ENCODE data around the gene LRTM1.

LRTM1 gene

DNA sequence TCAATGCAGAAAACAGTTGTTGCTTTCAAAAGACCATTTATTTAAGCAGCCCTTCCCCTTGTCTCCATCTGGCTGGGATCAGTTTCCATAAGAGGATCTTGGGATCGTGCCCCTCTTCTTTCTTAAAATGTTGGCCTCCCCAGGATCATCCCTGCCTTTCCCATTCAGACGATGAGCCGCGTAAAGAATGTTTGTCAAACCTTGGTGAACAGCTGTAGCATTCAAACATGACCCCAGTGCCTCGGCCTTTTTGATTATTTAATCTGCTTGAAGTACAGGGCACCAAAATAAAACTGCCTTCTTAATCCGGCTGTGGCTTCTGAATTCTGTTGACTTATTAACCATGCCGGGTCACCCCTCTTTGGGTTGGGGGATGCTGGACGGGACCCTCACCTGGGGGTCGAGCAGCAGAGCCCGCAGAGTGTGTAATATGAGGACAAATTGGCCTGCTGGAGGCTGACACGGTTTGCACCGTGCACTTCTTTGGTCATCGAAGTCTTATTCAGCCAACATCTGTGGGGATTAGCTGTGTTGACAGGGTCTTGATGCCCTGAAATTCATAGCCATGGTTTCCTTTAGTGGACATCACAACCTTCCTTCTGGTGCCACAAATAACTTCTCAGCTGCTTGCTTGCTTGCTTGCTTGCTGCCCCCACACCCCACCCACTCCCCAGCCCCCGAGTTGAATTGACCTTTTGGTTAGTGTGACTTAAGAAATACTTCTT lies at the start of gene LRTM1:
Gene LRTM1, minus strand, starts transcription at position 14 of the 725 bp plus-strand sequence. CDS start 148 bp downstream, outside the sequence.
- Histone ChIP-seq H3K27me3 (ENCODE audit: control insufficient read depth in 1 of 2, insufficient read depth in 2 of 2, low read length in 2 of 2) (no peaks in the 10 kb centered on the region), H3K9ac (ENCODE audit: low read length in 2 of 2) (no peak within 1 kb of the TSS), H3K36me3 (ENCODE audit: control insufficient read depth in 2 of 2, insufficient read depth in 2 of 2, low read length in 2 of 2) (no peaks in the 10 kb centered on the region), H3K4me3 (ENCODE audit: low read length in 2 of 2) (no peak within 1 kb of the TSS), H3K9me3 (ENCODE audit: control insufficient read depth in 2 of 2, low read length in 2 of 2) (no peaks in the 10 kb centered on the region), H3K4me1 (ENCODE audit: control insufficient read depth, insufficient read depth, low read length) (no peaks in the 10 kb centered on the region), H3K27ac (ENCODE audit: low read length) (no peak within 1 kb of the TSS)

DNA sequence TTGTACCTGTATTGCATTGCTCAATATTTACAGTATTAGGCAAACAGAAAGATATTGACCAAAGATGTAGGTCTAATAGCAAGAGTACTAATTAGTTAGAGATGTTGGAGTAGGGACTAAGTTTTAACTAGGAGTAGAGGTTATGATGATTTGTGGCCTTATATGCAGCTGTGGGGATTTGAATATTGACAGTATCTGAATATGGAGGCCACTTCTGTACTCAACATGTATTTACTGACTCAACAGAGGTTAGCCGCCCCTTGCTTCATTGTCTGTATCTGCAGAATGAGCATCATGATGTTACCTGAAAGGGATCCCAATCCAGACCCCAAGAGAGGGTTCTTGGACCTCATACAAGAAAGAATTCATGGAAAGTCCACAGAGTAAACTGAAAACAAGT lies 49.6 kb upstream of the LRTM1 start:
- no peaks in the 10 kb centered on the region for H3K27me3 ChIP-seq (ENCODE audit: control insufficient read depth in 1 of 2, insufficient read depth in 2 of 2, low read length in 2 of 2)
- no peak overlapping the region for H3K9ac ChIP-seq (ENCODE audit: low read length in 2 of 2)
- H3K4me1 ChIP-seq (ENCODE audit: control insufficient read depth, insufficient read depth, low read length): no peaks in the 10 kb centered on the region

DNA sequence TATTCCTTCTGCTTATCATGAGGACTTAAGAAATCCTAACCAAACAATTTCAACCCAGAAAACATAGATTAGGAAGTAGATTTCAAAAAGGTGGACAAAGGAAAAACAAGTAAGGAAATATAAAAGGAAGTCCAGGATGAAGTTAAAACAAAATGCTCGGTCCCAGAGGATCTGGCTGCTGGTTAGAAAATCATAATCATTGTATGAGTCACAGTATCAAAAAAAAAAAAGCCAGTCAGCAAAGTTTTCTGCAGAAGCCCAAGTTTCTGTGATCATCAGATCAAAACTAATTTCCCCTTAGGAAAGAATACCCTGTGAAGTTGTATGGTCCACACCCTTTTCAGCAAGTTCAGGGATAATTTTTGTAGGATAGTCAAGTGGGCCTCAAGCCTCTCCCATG lies 43.0 kb upstream of the LRTM1 start:
- Histone ChIP-seq H3K4me3 (ENCODE audit: low read length in 2 of 2) (no peak overlapping the region), H3K27ac (ENCODE audit: low read length) (no peak overlapping the region), H3K9ac (ENCODE audit: low read length in 2 of 2) (no peak overlapping the region), H3K27me3 (ENCODE audit: control insufficient read depth in 1 of 2, insufficient read depth in 2 of 2, low read length in 2 of 2) (no peaks in the 10 kb centered on the region), H3K36me3 (ENCODE audit: control insufficient read depth in 2 of 2, insufficient read depth in 2 of 2, low read length in 2 of 2) (no peaks in the 10 kb centered on the region), H3K9me3 (ENCODE audit: control insufficient read depth in 2 of 2, low read length in 2 of 2) (no peaks in the 10 kb centered on the region), H3K4me1 (ENCODE audit: control insufficient read depth, insufficient read depth, low read length) (no peaks in the 10 kb centered on the region)

More for the DNA sequence above, 49.6 kb upstream of the LRTM1 start:
- H3K36me3 ChIP-seq (ENCODE audit: control insufficient read depth in 2 of 2, insufficient read depth in 2 of 2, low read length in 2 of 2): no peaks in the 10 kb centered on the region
- H3K9me3 ChIP-seq (ENCODE audit: control insufficient read depth in 2 of 2, low read length in 2 of 2): no peaks in the 10 kb centered on the region
- no peak overlapping the region for H3K27ac ChIP-seq (ENCODE audit: low read length)
- no peak overlapping the region for H3K4me3 ChIP-seq (ENCODE audit: low read length in 2 of 2)

DNA sequence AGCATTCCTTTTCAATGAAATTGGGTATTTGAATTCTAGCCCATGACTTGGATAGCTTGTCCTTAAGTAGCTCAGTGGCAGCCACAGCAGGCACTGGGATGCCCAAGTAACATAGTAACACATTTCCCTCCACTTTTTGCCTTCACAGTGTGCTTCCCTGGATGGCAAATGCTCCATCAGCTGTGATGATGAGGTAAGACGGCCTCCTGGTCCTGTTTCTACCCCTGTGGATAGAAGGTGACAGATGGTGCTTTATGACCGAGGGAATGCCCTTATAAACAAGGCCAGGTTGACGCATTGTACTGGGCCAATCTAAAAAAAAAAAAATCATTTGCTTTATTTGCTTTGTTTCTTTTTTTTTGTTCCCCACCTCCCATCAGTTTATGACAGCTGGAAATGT lies 41.8 kb upstream of the LRTM1 start:
- Histone ChIP-seq H3K4me1 (ENCODE audit: control insufficient read depth, insufficient read depth, low read length) (no peaks in the 10 kb centered on the region), H3K9me3 (ENCODE audit: control insufficient read depth in 2 of 2, low read length in 2 of 2) (no peaks in the 10 kb centered on the region), H3K9ac (ENCODE audit: low read length in 2 of 2) (no peak overlapping the region), H3K27me3 (ENCODE audit: control insufficient read depth in 1 of 2, insufficient read depth in 2 of 2, low read length in 2 of 2) (no peaks in the 10 kb centered on the region), H3K27ac (ENCODE audit: low read length) (no peak overlapping the region), H3K4me3 (ENCODE audit: low read length in 2 of 2) (no peak overlapping the region), H3K36me3 (ENCODE audit: control insufficient read depth in 2 of 2, insufficient read depth in 2 of 2, low read length in 2 of 2) (no peaks in the 10 kb centered on the region)

DNA sequence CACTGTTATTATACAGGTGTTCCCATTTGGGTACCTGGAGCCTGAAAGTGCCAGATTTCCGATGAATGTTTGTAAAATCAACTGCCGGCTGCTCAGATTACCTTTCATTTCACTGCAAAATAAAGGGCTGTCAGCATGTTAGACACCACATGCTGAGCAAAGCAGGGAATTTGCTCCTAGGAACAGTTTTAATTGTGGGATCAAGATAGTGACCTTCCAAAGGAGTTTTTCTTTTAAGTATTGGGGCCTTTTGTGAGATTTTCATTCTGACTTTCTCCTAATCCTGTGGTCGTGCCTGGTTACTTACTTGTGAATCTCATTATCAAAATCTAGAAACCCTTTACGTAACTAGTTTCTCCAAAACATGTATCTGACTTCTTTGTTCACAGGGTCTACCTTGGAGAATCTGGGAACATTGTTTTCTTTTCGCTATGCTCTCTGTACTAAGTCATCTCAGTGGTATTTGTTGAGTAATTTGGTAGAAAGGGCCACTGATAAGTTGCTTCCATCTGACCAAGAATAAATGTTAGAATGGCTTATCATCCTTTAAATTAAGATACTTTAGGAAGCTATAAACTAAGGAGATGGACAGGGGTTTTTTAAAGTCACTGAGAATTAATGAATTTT lies 40.8 kb upstream of the LRTM1 start:
- no peak overlapping the region for H3K27ac ChIP-seq (ENCODE audit: low read length)
- H3K27me3 ChIP-seq (ENCODE audit: control insufficient read depth in 1 of 2, insufficient read depth in 2 of 2, low read length in 2 of 2): no peaks in the 10 kb centered on the region
- H3K4me1 ChIP-seq (ENCODE audit: control insufficient read depth, insufficient read depth, low read length): no peaks in the 10 kb centered on the region
- no peaks in the 10 kb centered on the region for H3K9me3 ChIP-seq (ENCODE audit: control insufficient read depth in 2 of 2, low read length in 2 of 2)
- no peak overlapping the region for H3K4me3 ChIP-seq (ENCODE audit: low read length in 2 of 2)
- no peaks in the 10 kb centered on the region for H3K36me3 ChIP-seq (ENCODE audit: control insufficient read depth in 2 of 2, insufficient read depth in 2 of 2, low read length in 2 of 2)
- H3K9ac ChIP-seq (ENCODE audit: low read length in 2 of 2): no peak overlapping the region

DNA sequence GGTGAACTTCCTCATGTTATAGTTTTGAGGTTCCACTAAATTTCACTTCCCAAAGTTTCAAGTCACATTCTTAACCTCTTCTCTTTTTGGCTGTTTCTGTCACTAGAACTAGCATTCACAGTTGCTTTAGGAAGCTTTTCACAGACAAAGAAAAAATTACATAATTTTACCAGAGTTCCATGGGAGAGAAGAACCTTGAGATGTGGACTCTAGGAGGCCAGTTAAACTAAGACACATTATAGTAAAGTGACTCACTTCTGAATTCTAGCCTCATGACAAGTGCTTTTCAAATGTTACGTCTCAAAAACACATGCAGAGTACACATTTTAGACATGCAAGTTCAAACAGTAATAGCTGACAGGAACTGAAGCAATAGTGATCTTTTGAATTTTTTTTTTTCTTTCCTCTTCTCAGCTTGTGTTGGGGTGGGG lies 39.9 kb upstream of the LRTM1 start:
- no peaks in the 10 kb centered on the region for H3K4me1 ChIP-seq (ENCODE audit: control insufficient read depth, insufficient read depth, low read length)
- H3K27me3 ChIP-seq (ENCODE audit: control insufficient read depth in 1 of 2, insufficient read depth in 2 of 2, low read length in 2 of 2): no peaks in the 10 kb centered on the region
- H3K9ac ChIP-seq (ENCODE audit: low read length in 2 of 2): no peak overlapping the region
- H3K9me3 ChIP-seq (ENCODE audit: control insufficient read depth in 2 of 2, low read length in 2 of 2): no peaks in the 10 kb centered on the region
- H3K27ac ChIP-seq (ENCODE audit: low read length): no peak overlapping the region
- no peak overlapping the region for H3K4me3 ChIP-seq (ENCODE audit: low read length in 2 of 2)
- no peaks in the 10 kb centered on the region for H3K36me3 ChIP-seq (ENCODE audit: control insufficient read depth in 2 of 2, insufficient read depth in 2 of 2, low read length in 2 of 2)

DNA sequence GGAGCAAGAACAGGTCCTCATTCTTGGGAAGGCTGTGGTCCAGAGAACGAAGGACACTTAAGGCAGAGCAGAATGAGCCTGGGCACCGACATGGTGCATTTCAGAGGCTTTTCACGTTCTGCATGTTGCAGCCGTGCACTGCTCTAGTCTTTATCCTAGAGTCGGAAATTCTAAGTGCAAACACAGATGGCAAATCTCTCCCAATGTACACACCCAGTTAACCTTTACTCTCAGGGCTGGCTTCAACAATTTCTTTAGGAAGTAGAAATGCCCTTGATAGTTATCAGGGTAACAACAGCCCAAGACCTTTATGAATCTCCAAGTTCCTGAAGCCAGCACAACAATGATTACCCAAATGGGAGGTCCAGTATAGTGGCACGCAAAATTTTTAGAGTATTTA lies 39.1 kb upstream of the LRTM1 start:
- Histone ChIP-seq H3K4me1 (ENCODE audit: control insufficient read depth, insufficient read depth, low read length) (no peaks in the 10 kb centered on the region), H3K4me3 (ENCODE audit: low read length in 2 of 2) (no peak overlapping the region), H3K27ac (ENCODE audit: low read length) (no peak overlapping the region), H3K36me3 (ENCODE audit: control insufficient read depth in 2 of 2, insufficient read depth in 2 of 2, low read length in 2 of 2) (no peaks in the 10 kb centered on the region), H3K9ac (ENCODE audit: low read length in 2 of 2) (no peak overlapping the region), H3K27me3 (ENCODE audit: control insufficient read depth in 1 of 2, insufficient read depth in 2 of 2, low read length in 2 of 2) (no peaks in the 10 kb centered on the region), H3K9me3 (ENCODE audit: control insufficient read depth in 2 of 2, low read length in 2 of 2) (no peaks in the 10 kb centered on the region)

DNA sequence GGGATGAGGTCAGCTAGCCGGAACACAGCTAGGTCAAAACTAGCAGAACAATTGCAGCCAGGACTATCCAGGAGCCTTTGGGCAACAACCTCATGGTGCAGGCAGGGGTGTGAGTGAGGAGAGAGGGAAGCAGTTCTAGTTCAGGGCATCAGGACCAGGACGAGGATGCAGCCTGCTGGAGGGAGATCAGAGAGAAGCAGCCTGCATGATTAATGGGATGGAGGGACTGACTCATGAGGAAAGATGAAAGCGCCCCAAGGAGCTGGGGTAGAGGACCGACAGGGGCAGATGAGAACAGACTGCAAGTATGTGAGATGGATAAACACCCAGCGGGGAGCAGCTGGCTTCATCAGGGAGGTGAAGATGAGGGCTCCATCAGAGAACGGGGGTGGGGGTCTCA lies 37.9 kb upstream of the LRTM1 start:
- Histone ChIP-seq H3K4me1 (ENCODE audit: control insufficient read depth, insufficient read depth, low read length) (no peaks in the 10 kb centered on the region), H3K4me3 (ENCODE audit: low read length in 2 of 2) (no peak overlapping the region), H3K36me3 (ENCODE audit: control insufficient read depth in 2 of 2, insufficient read depth in 2 of 2, low read length in 2 of 2) (no peaks in the 10 kb centered on the region), H3K9me3 (ENCODE audit: control insufficient read depth in 2 of 2, low read length in 2 of 2) (no peaks in the 10 kb centered on the region), H3K9ac (ENCODE audit: low read length in 2 of 2) (no peak overlapping the region), H3K27me3 (ENCODE audit: control insufficient read depth in 1 of 2, insufficient read depth in 2 of 2, low read length in 2 of 2) (no peaks in the 10 kb centered on the region), H3K27ac (ENCODE audit: low read length) (no peak overlapping the region)

DNA sequence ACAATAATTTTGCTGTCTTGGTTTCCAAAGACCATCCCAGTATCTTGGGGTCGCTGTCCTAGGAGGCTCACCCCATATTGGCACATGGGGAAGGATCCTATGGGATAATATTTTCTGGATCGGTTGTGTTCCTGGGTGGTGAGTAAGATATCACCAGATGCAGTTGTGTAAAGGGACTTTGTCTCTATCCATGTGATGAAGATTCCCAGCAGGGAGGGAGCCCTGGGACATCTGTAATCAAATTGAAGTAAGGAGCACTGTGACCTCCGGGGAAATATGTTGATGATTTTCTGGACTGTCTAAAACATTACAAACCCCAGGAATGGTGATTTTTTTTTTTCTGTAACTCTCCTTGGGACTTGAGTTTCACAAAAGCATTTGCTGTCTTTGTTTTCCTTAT lies 36.2 kb upstream of the LRTM1 start:
- Histone ChIP-seq H3K4me1 (ENCODE audit: control insufficient read depth, insufficient read depth, low read length) (no peaks in the 10 kb centered on the region), H3K27me3 (ENCODE audit: control insufficient read depth in 1 of 2, insufficient read depth in 2 of 2, low read length in 2 of 2) (no peaks in the 10 kb centered on the region), H3K9ac (ENCODE audit: low read length in 2 of 2) (no peak overlapping the region), H3K27ac (ENCODE audit: low read length) (no peak overlapping the region), H3K36me3 (ENCODE audit: control insufficient read depth in 2 of 2, insufficient read depth in 2 of 2, low read length in 2 of 2) (no peaks in the 10 kb centered on the region), H3K4me3 (ENCODE audit: low read length in 2 of 2) (no peak overlapping the region), H3K9me3 (ENCODE audit: control insufficient read depth in 2 of 2, low read length in 2 of 2) (no peaks in the 10 kb centered on the region)

DNA sequence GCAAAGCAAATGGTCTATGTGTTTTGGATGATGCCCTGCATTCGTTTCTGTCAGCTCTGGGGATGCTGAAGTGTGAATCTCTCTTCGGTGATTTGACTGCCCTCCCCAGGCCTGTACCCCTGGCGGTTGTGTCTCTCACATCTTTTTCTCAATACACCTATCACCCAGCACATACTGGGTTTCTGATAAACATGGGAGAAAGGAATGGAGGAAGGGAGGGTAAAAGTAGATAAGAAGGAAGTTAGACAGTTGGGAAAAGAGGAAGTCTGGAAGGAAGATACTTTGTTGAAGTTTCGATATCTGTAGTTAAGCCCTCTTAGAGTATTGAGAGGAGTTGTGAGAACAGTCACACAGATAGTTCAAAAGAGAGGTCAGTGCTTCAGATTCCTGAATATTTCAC lies 35.8 kb upstream of the LRTM1 start:
- Histone ChIP-seq H3K36me3 (ENCODE audit: control insufficient read depth in 2 of 2, insufficient read depth in 2 of 2, low read length in 2 of 2) (no peaks in the 10 kb centered on the region), H3K27ac (ENCODE audit: low read length) (no peak overlapping the region), H3K9me3 (ENCODE audit: control insufficient read depth in 2 of 2, low read length in 2 of 2) (no peaks in the 10 kb centered on the region), H3K4me3 (ENCODE audit: low read length in 2 of 2) (no peak overlapping the region), H3K27me3 (ENCODE audit: control insufficient read depth in 1 of 2, insufficient read depth in 2 of 2, low read length in 2 of 2) (no peaks in the 10 kb centered on the region), H3K9ac (ENCODE audit: low read length in 2 of 2) (no peak overlapping the region), H3K4me1 (ENCODE audit: control insufficient read depth, insufficient read depth, low read length) (no peaks in the 10 kb centered on the region)

DNA sequence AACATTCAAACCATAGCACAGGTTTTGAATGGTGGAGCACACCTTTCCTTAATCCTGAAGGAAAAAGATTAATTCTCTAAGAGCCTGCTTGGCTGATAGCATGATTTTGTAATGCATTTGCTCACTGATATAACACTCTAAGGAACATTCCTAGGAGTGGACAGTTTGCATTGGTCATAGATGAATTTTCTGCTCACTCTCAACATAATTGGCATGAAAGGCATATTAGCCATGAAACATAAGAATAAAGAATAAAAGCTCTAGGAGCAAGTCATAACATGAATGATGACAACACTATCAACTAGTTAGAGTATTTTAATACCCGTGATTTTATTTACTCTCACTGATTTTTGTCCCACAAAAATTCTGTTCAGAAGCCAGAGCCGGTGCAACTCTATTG lies 34.3 kb upstream of the LRTM1 start:
- no peaks in the 10 kb centered on the region for H3K36me3 ChIP-seq (ENCODE audit: control insufficient read depth in 2 of 2, insufficient read depth in 2 of 2, low read length in 2 of 2)
- H3K4me1 ChIP-seq (ENCODE audit: control insufficient read depth, insufficient read depth, low read length): no peaks in the 10 kb centered on the region

More for the DNA sequence above, 34.3 kb upstream of the LRTM1 start:
- H3K9ac ChIP-seq (ENCODE audit: low read length in 2 of 2): no peak overlapping the region
- H3K27me3 ChIP-seq (ENCODE audit: control insufficient read depth in 1 of 2, insufficient read depth in 2 of 2, low read length in 2 of 2): no peaks in the 10 kb centered on the region
- no peak overlapping the region for H3K27ac ChIP-seq (ENCODE audit: low read length)
- no peak overlapping the region for H3K4me3 ChIP-seq (ENCODE audit: low read length in 2 of 2)
- H3K9me3 ChIP-seq (ENCODE audit: control insufficient read depth in 2 of 2, low read length in 2 of 2): no peaks in the 10 kb centered on the region

Data from stomach smooth muscle (tissue), 2 donors.